Kidney tubule cell (primary cell): ENCODE data around the gene ABHD15.
"Not testable (repeated sequence)": the region's sequence is repeated elsewhere in the genome, so short reads cannot be mapped to it uniquely, and the experiment has no call there.

Source experiments
- DNase-seq: peaks from one replicate; pipeline ENCODE4 v3.0.0-alpha.2; 2018; ENCODE audit warnings: low spot score

The ABHD15 gene

GRCh38 chr17:29571486-29571882 is 4.6 kb upstream of the ABHD15 start:
- DNase-seq, result no peak

DNA sequence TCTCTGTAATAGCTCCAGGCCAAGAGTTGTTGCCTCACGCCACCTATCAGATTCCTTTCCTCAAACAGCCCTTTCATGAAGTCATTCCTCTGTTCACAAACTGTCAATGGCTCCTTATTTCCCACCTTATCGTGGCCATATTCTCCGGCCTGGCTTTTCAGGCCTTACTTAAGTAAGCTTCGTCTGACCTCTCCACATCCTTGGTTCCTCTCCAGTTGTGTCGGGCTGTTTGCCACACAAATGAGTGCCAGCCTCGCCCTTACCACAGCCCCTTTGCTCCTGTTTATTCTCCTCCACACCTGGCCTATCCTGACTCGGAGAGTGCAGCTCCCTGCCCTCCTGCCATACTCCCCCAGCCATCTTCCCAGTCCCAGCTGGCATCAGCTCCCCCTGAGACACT is 3.7 kb upstream of the ABHD15 start:
- no peak for DNase-seq

GRCh38 chr17:29569245-29569950 is 2.6 kb upstream of the ABHD15 start:
- DNase-seq, result peak; percentile 69

DNA sequence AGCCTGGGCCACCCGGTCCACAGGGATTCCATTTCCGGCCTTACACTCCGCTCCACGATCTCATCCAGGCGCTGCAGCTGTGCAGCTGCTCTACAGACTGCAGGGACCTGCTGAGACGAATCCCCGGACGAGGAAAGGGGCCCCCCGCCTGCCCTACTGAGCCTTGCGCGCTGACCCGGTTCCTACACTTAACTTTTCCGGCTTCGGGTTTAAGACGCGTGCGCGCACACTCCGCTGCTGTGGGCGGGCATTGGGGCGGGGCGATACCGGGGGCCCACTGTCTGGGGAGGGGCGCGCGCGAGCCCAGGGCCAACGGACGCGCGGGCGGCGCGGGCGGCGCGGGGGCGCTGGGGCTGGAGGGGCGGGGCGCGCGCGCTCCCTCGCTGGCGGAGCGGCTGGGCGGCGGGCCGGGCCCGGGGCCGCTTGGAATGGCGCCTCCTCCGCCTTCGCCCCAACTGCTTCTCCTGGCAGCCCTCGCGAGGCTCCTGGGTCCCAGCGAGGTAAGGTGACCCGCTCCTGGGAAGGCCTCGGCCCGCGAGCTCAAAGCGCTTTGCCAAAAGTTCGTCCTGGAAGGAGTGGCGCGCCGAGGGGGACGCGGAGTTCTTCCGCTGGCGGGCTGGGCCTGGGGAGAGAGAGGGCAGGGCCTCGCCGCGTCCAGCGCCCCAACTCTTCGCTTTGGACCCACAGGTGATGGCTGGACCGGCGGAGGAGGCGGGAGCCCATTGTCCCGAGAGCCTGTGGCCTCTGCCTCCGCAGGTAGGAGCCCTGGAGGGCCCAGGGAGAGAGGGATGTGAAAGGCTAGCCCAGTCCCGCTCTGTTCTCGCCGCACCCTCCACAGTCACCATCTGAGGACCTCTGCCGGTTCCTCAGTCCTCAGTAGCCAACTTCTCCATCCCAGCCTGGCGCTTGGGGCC is 1.8 kb upstream of the ABHD15 start, which contains the start of gene TP53I13:
TSS of gene TP53I13 (plus strand) at position 371 of the 914 bp plus-strand sequence. CDS start at position 429, 58 bp downstream.
- peak; percentile 86 for DNase-seq

GRCh38 chr17:29567554-29568330 is 905 bp upstream of the ABHD15 start:
- DNase-seq, result peak; percentile 77

DNA sequence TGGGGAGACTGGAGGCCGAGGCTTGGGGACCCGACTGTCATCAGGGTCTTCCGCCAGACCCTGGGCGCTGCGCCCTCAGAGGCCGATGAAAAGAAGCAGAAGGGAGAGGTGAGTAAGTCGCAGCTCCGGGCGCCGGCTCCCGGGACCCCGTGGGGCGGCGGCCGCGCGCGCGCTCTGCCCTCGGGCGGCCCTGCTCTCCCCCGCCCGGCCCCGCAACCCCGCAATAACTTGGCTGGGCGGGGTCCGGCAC is 392 bp upstream of the ABHD15 start:
- DNase-seq, result no peak

DNA sequence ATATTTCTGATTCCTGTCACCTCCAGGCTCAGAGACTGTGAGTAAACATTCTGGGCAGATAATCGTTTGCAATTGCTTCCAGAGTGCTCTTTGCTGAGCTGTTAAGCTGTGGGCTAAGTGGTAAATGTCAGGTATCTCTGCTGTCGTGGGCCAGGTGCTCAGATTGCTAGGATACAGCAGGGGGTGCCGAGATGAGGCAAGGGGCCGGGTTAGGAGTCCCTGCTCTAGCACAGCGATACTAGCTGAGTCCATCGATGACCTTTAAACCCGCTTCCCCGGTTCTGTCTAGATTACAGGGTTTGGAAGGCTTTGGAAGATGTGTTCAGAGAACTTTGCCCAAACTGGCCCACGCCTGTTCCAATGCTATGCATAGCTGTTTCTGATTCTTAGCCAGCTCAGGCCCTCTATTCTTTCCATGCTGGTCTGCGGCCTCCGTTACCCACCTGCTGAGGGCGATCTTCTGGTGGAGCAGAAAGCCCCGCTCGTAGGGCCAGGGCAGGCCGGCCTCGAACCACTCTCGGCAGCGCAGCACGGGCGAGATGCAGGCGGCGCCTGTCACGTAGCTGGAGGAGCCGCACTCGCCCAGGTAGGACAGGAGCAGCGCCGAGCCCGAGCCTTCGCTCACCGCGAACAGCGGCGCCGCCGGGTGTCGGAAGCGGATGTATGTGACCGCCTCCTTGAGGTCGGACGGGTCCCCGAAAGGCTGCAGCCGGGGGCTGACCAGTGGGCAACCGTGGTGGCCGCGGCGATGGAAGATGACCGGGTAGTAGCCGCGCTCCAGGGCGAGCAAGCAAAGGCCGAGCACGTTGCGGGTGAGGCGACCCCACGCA is 979 bp downstream of the ABHD15 start:
- DNase-seq, result peak; percentile 65

- DNase-seq, result no peak
Observed at GRCh38 chr17:29563816-29564215, 3.0 kb downstream of the ABHD15 start.

DNA sequence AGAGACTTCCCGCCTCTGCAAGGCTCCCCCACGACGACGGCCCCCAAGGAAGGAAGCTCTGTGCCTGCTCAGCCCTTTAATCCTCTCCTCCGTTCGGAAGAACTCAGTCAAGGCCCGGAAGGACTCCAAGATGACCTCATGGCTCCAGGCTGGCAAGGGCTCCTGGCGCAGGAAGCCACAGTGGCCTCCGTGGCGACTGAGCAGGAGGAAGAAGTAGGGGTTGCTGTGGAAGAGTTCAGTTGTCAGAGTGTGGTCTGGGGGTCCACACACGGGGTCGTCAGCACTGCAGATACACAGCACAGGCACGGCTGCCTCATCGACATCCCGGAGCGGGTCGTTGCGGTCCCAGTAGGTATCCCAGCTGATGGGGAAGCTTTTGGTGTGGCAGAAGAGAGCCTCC is 4.2 kb downstream of the ABHD15 start:
- DNase-seq, result no peak

GRCh38 chr17:29561554-29562517 is 5.0 kb downstream of the ABHD15 start:
- DNase-seq, result no peak

- no peak for DNase-seq
Observed at GRCh38 chr17:29560316-29560715, 6.5 kb downstream of the ABHD15 start.

- no peak for DNase-seq
Observed at GRCh38 chr17:29559640-29560039, 7.2 kb downstream of the ABHD15 start.

GRCh38 chr17:29558139-29558538 is 8.7 kb downstream of the ABHD15 start:
- not testable (repeated sequence) for DNase-seq

GRCh38 chr17:29557739-29558116 is 9.1 kb downstream of the ABHD15 start:
- DNase-seq, result peak; percentile 86

GRCh38 chr17:29557085-29557738 is 9.6 kb downstream of the ABHD15 start:
- DNase-seq, result peak; percentile 20

GRCh38 chr17:29555840-29556239 is 11.0 kb downstream of the ABHD15 start:
- DNase-seq, result peak; percentile 87

DNA sequence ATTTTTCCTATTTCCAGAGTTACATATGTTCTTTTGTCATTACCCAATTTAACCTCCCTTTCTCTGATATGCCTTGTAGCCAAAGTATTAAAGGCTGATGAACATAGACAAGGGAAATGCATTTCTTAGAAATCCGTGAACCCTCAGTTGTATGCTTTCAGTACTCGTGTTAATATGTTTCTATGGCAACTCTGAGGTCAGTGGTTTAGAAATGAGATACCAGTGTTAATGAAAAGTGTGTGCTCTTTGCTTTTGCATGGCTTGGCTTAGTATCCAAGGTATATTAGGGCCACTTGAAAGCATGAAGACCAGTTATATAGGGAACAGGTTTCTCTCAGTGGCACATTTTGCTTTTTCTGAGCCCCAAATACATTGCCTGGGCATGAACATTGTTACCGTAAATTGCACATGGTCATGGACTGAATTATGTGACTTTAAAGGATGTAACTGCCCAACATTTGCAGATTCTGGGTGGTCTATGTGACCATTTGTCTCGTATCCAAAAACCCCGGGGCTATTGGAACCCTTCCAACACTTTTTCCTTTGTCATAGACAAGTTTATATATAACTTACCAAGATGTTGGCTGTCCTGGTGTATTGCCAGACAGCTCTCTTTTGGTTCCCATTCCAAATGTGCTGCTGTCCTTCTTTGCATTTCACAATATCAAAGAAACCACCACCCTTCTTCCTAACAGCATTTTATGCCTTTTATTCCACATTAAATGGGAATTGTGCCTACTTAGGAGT is 17.5 kb downstream of the ABHD15 start:
- peak; percentile 29 for DNase-seq

- DNase-seq, result no peak
Observed at GRCh38 chr17:29546830-29547229, 20.0 kb downstream of the ABHD15 start.

DNA sequence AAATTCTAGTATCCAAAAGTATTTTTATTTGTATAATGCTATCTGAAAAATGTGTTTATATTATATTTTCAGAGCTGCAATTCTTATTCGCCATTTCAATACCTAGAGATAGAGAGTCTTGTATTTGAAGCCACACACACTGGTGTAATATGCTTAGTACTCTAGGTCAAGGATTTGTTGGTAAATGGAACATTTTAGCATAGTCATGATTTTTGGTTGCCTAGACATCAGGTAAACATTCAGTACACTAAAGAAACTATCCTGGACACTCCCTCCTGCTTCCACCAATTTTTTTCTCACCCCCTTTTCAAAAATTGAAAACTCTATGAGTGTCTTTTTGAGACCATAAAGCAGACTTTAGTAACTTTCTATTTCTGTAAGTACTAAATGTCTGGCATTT is 20.8 kb downstream of the ABHD15 start:
- no peak for DNase-seq
